Measurements from ENCODE around the gene MMP17. TPM values are rescaled to one million over a fixed set of nuclear protein-coding genes. Genes with fewer than 3 reads are reported as not detected.

MMP17 gene
- total and polyA plus RNA-seq, 2 donors (not counting 3 experiments of a cell fraction or from before 2014, with no cell fraction given) = 3.6 to 10.8 TPM

GRCh38 chr12:131865180-131865875 is 37.1 kb downstream of the MMP17 start:
- no peak for DNase-seq (ENCODE audit: low read depth, low spot score)
- H3K4me1 ChIP-seq (ENCODE audit: control insufficient read depth, extremely low read depth, insufficient read depth, low read length) = no peaks in the 10 kb centered on the region
- POLR2A ChIA-PET = no interaction called here

GRCh38 chr12:131867471-131867870 is 39.3 kb downstream of the MMP17 start:
- Histone ChIP-seq H3K4me3 (replicated peaks in 1 of 3; ENCODE audit: insufficient read depth in 1 of 3, low read depth in 1 of 3, low read length in 3 of 3) (no peak overlapping the region), H3K4me2 (ENCODE audit: insufficient read depth, low read length) (no peak overlapping the region), H3K79me2 (ENCODE audit: control insufficient read depth, insufficient read depth, low read length) (no peaks in the 10 kb centered on the region), H3K9ac (replicated peaks; ENCODE audit: extremely low read depth, insufficient read depth, low read length) (no peak overlapping the region), H3K27ac (ENCODE audit: insufficient read depth, low read depth, low read length) (no peak overlapping the region), H3K27me3 (ENCODE audit: control insufficient read depth in 2 of 2, insufficient read depth in 2 of 2, low read length in 2 of 2) (no peaks in the 10 kb centered on the region), H3K4me1 (ENCODE audit: control insufficient read depth, extremely low read depth, insufficient read depth, low read length) (no peaks in the 10 kb centered on the region), H4K20me1 (replicated peaks; ENCODE audit: control insufficient read depth, extremely low read depth, insufficient read depth, low read length) (no peaks in the 10 kb centered on the region), H3K9me1 (replicated peaks; ENCODE audit: control insufficient read depth, extremely low read depth, insufficient read depth, low read length) (no peaks in the 10 kb centered on the region), H2AFZ (ENCODE audit: low read depth, low read length) (no peak overlapping the region), H3K36me3 (ENCODE audit: control insufficient read depth in 2 of 2, extremely low read depth in 1 of 2, insufficient read depth in 2 of 2, low read length in 2 of 2) (no peaks in the 10 kb centered on the region), H3K9me3 (replicated peaks; ENCODE audit: control insufficient read depth, insufficient read depth, low read length) (no peaks in the 10 kb centered on the region)
- intact Hi-C loops (cut with micrococcal nuclease) (no loop called here), dilution Hi-C loops (cut with MboI; ENCODE audit: extremely low pct_ligation_motif_present, low sequenced_read_pairs) (no loop called here)
- POLR2A ChIA-PET = no interaction called here
- no peak for TF ChIP-seq FOS (IDR thresholded peaks at IDR 0.05; ENCODE audit: borderline replicate concordance, insufficient read depth, low read length)
- no peak for TF ChIP-seq MYC (IDR thresholded peaks at IDR 0.05; ENCODE audit: low read depth, low read length)
- TF ChIP-seq POLR2AphosphoS5 (IDR thresholded peaks at IDR 0.05; ENCODE audit: insufficient read depth, low read depth, low read length) = no peak
- no peak for TF ChIP-seq JUN (IDR thresholded peaks at IDR 0.05; ENCODE audit: borderline replicate concordance, insufficient read depth, insufficient read length, low read depth)
- no peak for TF ChIP-seq POLR2A (IDR thresholded peaks at IDR 0.05; ENCODE audit: low read depth, low read length)
- TF ChIP-seq CTCF (IDR thresholded peaks at IDR 0.05; ENCODE audit: extremely low read depth in 1 of 2, insufficient read depth in 1 of 2, low read depth in 1 of 2, low read length in 2 of 2) = no peak
- no peak for TF ChIP-seq GATA2 (IDR thresholded peaks at IDR 0.05; ENCODE audit: insufficient read depth, insufficient read length, low read depth, low read length)
- TF ChIP-seq EZH2 (IDR thresholded peaks at IDR 0.05; ENCODE audit: borderline replicate concordance, low read depth, low read length, severe bottlenecking) = no peak
- TF ChIP-seq MAX (IDR thresholded peaks at IDR 0.05; ENCODE audit: insufficient read depth, insufficient read length) = no peak
- no peak for DNase-seq (ENCODE audit: low read depth, low spot score)
- no peak for FAIRE-seq
- BruUV-seq (replicated peaks) = no TSS peak
- CTCF ChIA-PET = no interaction called here

More at GRCh38 chr12:131865180-131865875, 37.1 kb downstream of the MMP17 start:
- no peaks in the 10 kb centered on the region for H3K9me1 ChIP-seq (replicated peaks; ENCODE audit: control insufficient read depth, extremely low read depth, insufficient read depth, low read length)
- H3K9ac ChIP-seq (replicated peaks; ENCODE audit: extremely low read depth, insufficient read depth, low read length) = no peak overlapping the region
- no peaks in the 10 kb centered on the region for H3K79me2 ChIP-seq (ENCODE audit: control insufficient read depth, insufficient read depth, low read length)
- dilution Hi-C loops (cut with MboI; ENCODE audit: extremely low pct_ligation_motif_present, low sequenced_read_pairs) (no loop called here), intact Hi-C loops (cut with micrococcal nuclease) (no loop called here)
- H2AFZ ChIP-seq (ENCODE audit: low read depth, low read length) = no peak overlapping the region
- BruUV-seq (replicated peaks) = no TSS peak
- H3K36me3 ChIP-seq (ENCODE audit: control insufficient read depth in 2 of 2, extremely low read depth in 1 of 2, insufficient read depth in 2 of 2, low read length in 2 of 2) = no peaks in the 10 kb centered on the region
- no peak overlapping the region for H3K4me3 ChIP-seq (replicated peaks in 1 of 3; ENCODE audit: insufficient read depth in 1 of 3, low read depth in 1 of 3, low read length in 3 of 3)
- FAIRE-seq = no peak
- H3K9me3 ChIP-seq (replicated peaks; ENCODE audit: control insufficient read depth, insufficient read depth, low read length) = no peaks in the 10 kb centered on the region
- no peaks in the 10 kb centered on the region for H3K27me3 ChIP-seq (ENCODE audit: control insufficient read depth in 2 of 2, insufficient read depth in 2 of 2, low read length in 2 of 2)
- TF ChIP-seq JUN (IDR thresholded peaks at IDR 0.05; ENCODE audit: borderline replicate concordance, insufficient read depth, insufficient read length, low read depth) = no peak
- no peak for TF ChIP-seq MAX (IDR thresholded peaks at IDR 0.05; ENCODE audit: insufficient read depth, insufficient read length)
- no peak for TF ChIP-seq POLR2A (IDR thresholded peaks at IDR 0.05; ENCODE audit: low read depth, low read length)
- TF ChIP-seq GATA2 (IDR thresholded peaks at IDR 0.05; ENCODE audit: insufficient read depth, insufficient read length, low read depth, low read length) = no peak
- H3K4me2 ChIP-seq (ENCODE audit: insufficient read depth, low read length) = no peak overlapping the region
- no peaks in the 10 kb centered on the region for H4K20me1 ChIP-seq (replicated peaks; ENCODE audit: control insufficient read depth, extremely low read depth, insufficient read depth, low read length)
- CTCF ChIA-PET = interaction anchor here (0.8 kb wide), 1 partner anchor 136 kb away, joined by 3 read pairs; no protein-coding TSS in a partner anchor
- H3K27ac ChIP-seq (ENCODE audit: insufficient read depth, low read depth, low read length) = no peak overlapping the region
